Panc1 (cell line): ENCODE measurements around the gene PROX2.

Experiments
- CTCF ChIP-seq: fragments of 450-650 bp; IDR thresholded peaks from 2 replicates; pipeline ENCODE4 v1.5.1; 2017; ENCODE audit warnings: mild to moderate bottlenecking
- REST ChIP-seq, 2 experiments: IDR thresholded peaks; 2 replicates each; pipeline ENCODE4 v1.6.1; 2011 to 2012; ENCODE audit warnings: low read depth in 2 of 2, control low read depth in 1 of 2, low read length in 1 of 2, mild to moderate bottlenecking in 1 of 2, moderate library complexity in 1 of 2; ENCODE audit not compliant: insufficient read depth in 1 of 2

GRCh38 chr14:74902941-74903705 lies 27.2 kb upstream of the PROX2 start:
- TF ChIP-seq CTCF, result no peak
- TF ChIP-seq REST (IDR thresholded peaks at IDR 0.05; ENCODE audit: insufficient read depth in 1 of 2, low read depth in 2 of 2, low read length in 1 of 2), result no peak
